ENCODE measurements around the gene SNX30.

The SNX30 gene

DNA sequence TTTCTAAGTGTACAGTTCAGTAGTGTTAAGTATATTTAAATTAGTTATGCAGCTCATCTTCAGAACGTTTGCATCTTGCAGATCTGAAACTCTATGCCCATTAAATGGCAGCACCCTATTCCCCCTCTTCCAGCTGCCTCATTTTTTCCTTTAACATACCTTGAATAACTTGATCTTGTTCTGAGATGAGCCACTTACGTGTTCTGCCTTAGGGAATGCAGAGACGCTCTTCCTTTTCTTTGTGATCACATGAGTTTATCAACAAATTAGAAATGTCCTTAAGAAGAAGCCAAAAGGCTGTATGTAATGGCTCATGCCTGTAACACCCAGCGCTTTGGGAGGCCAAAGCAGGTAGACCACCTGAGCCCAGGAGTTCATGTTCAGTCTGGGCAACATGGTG is 82.5 kb downstream of the SNX30 start:
- no peak for DNase-seq

DNA sequence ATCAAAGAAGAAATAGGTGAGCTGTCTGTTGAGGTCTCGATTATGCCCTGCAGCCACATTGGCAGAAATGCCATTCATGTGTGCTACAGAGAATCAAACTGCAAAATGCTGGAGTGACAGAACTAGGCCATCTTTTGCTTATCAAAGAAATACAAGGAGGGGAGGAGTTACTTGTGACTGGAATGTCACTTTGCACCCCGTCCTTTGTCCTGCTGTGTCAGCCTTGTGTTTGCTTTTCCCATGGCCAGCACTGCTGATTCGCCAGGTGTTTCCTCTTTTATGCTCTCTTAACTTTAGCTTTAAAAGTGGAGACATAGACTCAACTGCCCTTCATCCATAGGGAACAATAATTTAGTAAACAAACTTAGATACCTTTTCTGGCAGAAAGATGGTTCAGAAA is 85.8 kb downstream of the SNX30 start:
- DNase-seq, result no peak

DNA sequence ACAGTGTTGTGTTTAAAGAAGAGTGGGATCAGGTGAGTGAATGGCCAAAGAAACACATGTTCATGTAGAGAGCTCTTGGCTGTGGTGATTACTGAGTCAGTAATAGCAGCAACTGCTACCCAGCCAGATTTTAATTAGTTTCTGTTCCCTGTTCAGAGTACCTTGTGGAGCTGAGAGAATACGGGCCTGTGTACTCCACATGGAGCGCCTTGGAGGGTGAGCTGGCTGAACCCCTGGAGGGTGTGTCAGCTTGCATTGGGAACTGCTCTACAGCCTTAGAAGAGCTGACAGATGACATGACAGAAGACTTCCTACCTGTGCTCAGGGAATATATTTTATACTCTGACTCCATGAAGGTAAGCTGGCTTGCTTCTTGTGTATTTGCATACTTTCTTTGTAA is 87.8 kb downstream of the SNX30 start:
- DNase-seq, result no peak

DNA sequence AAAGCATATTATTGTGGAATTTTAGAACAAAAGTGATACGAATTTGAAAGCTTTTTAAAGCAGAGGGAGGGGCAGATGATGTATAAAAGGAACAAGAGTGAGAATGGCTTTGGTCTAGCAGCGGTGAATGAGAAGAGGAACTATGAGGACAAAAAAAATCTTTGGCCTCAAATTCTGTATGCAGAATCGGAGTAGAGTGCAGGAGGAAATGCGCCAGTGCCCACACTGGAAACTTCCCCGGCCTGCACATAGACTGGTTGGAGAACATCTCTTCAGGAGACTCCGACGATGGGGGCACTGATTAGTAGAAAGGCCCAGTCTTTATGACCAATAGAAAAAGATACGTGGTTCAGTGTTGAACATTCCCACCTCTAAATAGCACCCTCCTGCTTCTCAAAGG is 88.8 kb downstream of the SNX30 start:
- no peak for DNase-seq

DNA sequence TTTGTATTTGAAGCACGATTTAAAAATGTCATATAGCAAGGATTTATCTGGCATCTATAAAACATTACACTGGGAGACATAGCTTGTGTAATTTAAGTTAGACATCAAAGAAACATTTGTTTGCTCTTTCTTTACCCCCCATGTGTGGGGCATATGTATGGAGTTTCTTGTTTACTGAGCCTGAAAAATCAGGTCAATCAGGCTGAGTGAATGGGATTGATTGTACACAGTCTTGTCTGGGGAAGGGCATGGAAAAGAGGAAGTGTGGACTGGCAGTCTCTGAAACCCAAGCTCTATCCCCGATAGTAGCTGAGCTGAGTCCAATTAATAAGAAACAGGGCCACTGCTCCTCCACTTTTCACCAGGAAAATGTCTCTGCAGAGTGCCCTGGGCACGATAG is 90.7 kb downstream of the SNX30 start:
- no peak for DNase-seq

DNA sequence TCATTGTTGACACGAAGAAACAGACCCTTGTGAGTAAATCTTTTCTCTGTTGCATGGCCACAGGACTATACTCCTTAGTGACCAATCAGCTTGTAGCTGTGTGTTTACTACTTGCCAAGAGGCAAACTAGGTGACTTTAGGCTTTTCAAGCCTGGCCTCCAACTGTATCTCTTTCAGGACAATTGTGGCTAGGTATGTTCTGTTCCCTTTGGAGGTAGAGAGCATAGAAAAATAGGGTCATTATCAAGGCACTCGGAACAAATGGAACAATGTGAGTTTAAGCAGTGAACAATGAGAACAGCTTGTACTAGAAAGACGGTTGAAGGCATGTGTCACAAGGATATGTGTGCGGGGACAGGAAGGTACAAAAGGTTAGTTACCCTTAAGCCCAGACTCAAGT is 92.0 kb downstream of the SNX30 start:
- DNase-seq, result no peak

DNA sequence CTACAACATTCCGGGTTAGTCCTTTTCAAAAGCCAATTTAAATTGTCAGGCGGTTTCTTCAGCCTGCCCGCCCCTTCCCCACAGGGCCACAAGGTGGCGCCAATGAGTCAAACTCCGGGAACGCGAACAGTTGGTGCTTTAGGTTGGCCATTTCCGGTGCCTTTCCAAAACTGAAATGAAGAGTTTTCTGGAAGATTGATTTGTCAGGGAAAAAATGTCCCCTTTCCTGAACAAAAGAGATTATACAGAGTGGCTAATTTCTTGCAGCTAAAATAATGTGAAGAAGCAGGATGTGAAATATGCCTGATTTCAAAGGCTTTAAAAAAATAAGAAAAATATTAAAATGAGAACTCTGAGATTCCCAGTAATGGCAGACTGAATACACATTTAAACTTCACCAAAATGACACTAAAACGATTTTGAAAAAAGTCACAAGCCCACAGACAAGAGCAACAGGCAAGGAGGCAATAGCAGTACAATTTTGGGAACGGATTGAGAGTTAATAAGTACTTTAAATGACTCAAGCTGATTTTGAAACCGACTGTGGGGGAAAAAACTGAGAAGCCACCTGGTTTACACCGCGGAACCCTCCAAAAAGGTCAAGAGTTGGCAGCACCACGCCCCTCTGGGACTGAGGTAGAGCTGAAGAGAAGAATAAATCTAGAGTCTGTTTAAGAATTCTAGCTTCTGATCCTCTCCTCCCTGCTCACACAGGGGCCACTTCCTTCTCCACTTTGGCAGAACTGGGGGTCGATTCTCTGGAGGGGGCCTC is 94.4 kb downstream of the SNX30 start:
- DNase-seq, result peak; percentile 67

DNA sequence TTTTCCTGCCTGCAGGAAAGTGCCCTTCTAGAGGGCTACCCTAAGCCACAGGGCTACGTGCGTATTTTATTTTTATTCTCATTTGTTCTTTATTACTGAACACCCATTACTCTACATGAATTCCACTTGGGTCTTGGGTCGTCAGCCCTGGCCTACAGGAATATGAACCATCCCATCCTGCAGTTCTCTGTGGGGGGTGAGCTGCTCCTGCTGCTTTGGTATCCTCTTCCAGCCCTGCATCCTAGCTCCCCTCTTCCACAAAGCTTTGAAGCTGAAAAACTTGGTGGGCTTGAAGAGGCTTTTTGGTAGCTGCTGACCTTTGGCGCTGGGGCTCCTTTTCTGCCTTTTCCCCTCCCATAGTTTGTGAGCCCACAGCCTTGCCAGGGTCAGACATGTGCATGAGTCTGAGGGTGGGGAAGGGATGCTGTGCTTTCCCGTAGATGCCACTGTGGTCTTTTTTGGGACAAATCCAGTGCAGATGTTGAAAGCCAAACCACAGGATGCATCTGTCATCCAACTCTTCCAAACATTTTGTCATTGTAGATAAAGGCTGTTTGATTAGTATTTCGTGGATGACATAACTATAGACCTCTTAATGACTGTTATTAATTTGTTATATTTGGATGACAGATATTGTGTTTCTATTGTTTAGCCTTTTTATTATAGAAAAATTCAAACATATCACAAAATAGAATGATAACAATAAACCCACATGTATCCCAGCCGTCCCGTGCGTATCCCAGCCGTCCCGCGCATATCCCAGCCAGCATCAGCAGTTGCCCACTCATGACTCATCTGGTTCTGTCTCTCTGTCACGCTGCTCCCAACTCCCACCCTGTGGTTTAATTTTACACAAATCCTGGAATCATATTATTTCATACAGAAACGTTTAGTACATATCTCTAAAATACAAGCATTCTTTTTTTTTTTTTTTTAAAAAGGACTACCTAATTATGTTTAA is 96.2 kb downstream of the SNX30 start:
- no peak for DNase-seq

DNA sequence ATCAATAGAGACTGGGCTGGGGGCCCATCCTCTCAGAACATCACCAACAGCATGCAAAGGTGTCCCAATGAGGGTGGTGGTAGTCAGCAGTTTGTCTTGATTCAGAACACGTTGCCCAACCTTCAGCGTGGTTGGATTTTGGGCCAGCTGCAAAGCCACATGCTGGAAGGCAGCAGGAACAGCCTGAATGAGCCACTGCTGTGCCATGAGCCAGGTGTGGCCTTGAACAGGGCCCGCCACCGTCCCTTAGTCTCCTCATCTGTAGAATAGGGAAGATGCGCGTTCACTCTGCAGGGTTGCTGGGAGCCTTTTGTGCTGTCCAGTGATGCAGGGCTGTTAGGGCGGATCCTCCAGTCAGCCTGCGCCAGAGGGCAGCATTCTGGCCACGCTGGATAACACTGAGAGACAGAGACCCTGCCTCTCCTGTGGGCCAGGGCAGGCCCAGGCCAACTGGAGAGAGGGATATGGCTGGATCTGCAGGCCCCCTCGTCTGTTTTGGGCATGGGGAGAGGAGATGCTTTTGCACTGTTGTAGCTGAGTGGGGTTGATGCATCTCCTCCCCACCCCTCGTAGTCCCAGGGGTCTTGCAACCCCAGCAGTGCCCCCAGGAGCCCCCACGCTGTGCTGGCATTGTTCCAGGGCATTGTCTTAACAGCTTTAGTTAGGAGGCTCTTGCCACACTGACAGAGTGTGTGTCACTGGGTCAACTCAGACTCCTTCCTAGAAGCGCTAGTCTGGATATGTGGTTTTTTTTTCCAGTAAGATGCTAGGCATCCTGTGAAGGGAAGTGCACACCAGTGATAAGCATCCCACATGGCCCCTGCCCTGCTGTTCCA is 98.0 kb downstream of the SNX30 start:
- peak; percentile 35 for DNase-seq

DNA sequence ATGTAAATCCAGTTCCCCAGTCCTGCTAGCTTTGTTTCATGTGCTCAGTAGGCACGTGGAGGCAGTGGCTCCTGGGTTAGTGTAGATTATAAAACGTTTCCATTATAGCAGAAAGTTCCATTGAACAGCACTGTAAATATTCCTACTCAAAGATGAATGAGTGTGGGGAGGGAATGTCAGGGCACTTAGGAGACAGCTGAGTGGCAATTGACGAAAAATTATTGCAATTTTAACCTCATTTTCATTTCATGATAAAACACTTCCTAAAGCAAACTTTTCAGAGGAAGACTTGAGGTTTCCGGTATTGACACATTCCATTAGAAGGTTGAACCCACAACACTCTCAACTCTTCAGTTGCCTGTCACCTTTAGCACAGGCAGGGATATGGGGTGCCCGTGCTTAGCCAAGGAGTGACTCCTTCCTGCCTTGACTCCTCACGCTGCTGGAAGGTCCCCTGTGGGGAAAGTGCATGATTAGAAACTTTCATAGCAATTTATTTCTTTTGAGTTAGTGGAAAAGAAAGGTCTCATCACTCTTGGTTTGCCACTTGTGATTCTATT is 98.9 kb downstream of the SNX30 start:
- no peak for DNase-seq

DNA sequence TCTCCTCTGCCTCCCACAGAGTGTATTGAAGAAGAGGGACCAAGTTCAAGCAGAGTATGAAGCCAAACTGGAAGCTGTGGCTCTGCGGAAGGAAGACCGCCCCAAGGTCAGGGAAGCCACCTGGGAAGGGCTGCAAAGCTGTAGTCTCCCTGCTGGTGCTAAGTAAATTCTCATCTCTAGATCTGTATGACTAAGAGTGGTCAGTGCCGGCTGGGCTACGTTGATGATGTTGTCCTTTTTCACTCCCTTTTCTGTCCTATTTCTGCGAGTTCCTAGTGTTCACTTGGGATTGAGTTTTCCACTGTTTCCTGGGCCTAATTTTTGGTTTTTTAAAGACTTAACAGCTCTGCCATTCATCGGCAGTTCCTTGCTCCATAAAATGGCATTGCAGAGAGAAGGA is 100.3 kb downstream of the SNX30 start:
- no peak for DNase-seq

DNA sequence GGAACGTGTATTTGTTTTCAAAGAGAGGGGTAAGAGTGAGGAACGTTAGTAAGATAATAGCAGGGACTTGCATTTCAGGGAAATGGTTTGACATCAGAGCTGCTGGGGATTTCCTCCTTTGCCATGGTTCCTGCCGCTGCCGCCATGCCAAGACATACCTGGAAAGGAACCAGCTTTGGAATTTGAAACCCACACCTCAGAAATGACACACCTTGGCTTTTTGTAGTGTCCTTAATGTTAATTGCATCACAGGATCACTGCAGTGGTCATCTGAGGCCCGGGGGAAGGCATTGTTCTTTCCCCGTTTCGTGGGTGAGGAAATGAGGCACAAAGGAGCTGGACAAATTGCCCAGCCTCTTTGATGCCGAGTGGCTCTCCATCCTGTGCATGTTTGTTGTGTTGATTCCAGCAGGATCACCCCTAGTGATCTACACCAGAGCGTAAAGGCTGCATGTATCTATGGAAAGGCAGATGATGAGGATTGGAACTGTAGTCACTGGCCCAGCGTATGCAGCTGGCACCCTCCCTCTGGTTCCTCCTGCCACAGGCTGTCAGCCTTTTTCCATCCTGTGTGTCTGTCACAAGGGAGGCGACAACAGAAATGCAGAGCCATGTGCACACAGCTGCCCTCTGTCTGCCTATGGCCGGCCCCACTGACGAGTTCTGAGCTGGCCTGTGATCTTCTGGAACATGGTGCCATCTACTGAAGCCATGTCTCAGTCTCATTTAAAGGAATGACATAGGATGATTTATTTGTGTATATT is 102.4 kb downstream of the SNX30 start:
- no peak for DNase-seq

DNA sequence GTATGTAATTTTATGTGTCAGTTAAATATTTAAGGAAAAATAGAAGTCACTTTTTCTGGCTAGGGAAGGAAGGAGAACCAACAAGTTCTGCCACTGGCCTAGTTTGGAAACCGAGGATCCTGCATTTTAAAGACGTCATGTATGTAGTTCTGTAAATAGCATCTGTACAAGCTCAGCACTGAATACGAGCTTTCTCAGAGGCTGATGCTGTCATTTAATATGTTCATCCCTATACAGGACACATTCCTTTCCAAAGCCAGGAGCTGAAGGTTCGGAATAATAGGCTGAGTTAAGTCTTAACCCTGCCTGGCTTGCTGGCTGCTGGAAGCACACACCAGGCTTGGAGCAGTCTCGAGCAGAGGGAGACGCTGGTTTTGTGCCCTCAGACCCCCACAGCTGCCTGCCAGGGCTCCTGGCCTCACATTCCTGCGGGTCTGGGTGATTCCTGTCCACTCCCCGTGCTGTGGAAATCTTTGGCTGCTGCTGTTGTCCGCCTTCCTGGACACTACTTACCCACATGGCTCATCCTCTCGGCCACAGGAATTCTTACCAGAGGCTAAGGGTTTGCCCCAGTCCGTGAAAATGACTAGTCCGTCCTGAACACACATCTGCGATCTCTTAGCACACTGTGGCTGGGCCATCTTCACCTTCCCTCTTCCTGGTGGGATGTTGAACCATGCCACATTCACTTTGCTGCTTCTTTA is 103.5 kb downstream of the SNX30 start:
- no peak for DNase-seq

DNA sequence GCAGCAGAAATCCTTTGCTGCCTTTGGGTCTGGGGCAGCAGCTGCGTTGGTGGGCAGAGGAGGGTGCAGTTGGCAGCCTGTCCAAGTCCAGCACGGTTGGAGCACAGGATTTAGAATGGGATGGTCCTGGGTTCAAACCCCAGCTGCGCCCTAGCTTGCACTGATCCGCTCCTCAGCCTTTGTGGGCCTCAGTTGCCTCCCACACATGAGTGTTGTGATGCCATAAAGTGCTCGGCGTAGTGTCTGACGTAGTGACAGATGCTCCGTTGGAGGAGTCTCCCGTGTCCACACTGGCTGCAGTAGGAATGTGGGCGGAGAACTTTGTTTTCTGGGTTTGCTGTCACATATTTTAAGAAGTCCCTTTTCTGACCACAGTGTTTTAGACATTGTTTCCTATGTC is 104.1 kb downstream of the SNX30 start:
- no peak for DNase-seq

DNA sequence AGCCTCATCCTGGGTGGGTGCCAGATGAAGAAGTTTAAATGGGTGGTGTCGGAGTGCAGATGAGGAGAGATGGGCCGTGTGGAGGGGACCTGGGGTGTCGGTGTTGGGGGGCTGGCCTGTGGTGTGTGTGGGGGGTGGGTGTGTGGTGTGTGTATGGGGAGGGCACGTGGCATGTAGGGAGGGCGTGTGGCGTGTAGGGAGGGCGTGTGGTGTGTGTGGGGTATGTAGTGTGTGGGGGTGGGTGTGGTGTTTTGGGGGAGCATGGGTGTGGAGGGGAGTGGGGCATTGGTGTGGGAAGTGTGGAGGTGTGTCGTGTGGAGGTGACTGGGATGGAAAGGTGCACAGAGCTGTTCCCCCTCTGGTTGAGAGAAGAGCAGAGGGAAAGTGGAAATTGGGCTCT is 105.6 kb downstream of the SNX30 start:
- DNase-seq, result no peak

DNA sequence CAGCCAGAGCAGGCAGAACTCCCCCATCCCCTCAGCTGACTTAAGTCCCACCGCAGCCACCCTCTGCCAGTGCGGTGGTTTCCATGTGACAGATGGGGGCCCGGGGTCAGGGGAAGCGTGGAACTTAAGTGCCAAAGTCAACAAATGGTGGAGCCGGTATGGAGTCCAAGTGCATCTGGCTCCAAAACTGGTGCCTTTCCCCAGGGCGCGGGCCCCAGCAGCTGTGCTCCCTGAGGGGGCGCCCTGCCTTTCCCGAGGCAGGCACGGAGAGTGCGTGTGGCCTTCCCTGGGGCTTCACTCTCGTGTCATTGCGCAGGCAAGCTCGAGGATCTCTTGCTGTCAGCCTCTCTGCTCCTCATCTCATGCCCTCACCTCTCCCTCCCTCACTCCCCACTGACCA is 106.3 kb downstream of the SNX30 start:
- peak; percentile 12 for DNase-seq

DNA sequence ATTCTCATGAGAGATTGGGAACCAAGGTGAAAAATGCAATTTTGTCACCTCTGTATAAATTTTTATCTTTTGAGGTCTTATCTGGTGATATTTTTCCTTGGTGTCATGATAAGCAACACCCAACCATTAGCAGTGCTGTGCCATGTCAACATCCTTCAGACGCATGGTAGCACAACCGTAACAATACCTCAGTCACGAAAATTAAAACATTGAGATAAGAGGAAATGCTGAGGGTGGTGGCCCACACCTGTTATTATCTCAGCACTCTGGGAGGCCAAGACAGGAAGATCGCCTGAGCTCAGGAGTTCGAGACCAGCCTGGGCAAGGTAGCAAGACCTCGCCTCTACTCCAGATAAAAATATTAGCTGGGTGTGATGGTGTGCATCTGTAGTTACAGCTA is 107.4 kb downstream of the SNX30 start:
- no peak for DNase-seq

DNA sequence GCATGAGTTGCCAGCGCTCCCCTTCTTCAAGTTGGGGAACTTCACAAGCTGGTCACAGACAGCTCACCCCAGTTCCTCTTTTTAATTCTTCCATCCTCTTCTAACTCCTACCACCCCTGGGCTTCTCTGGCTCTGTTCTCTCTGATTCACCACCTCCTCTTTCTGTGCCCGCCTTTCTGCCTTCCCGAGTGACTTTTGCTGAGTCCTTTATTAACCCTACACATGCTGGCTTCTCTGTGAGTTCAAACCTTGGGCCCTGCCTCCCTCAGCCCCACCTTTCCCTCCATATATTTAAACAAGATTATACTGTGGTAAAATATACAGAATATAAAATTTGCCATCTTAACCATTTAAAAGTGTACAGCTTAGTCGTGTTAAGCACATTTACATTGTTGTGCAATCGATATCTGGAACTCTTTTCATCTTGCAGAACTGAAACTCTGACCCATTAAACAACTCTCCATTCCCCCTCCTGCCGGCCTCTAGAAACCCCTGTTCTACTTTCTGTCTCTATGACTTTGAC is 108.1 kb downstream of the SNX30 start:
- DNase-seq, result no peak

DNA sequence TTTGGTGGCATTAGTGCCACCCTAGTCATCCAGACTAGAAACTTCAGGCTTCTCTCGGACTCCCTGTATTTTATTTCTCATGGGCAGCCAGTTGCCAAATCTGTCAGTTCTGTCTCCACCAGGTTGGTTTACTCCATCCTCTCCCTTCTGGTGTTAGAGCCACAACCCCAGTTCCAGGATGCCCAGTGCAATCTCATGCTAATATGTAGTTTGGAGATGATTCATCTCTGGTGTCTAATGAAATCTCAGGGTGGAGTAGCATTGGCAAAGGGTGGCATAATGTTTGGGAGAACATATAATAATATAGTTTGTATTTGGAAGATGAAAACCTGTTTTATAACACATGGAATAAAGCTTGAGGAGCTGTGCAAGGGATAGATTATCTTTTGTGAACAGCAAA is 109.9 kb downstream of the SNX30 start:
- DNase-seq, result no peak

DNA sequence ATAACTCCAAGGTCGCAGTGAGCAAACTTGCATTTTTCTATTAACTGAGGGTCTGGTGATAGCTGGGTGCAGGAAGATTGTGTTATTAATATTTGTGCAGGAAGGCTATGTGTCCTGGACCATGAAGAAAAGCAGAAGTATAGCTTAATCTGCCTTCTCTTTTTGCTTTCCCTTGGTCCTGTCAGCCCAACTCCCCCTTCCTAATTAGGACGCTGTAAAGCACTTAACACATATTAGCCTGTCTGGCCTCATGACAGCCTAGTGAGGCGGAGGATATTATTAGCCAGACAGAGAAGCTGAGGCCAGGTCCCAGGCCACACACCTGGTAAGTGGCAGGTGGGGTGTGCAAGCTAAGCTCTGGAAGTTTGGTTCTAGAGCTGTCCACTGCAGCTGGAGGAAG is 110.6 kb downstream of the SNX30 start:
- DNase-seq, result no peak
